Mucosa of rectum (tissue), 2 donors: Measurements from ENCODE around the gene RALGDS.
"Not testable (repeated sequence)": the region's sequence is repeated elsewhere in the genome, so short reads cannot be mapped to it uniquely, and the experiment has no call there.

Experiments used
- H3K27ac ChIP-seq, 2 donors: one replicate each; pipeline ENCODE4 v1.7.0; 2013; ENCODE audit warnings: inconsistent platforms in 2 of 2, low read depth in 2 of 2, low read length in 2 of 2
- H3K27me3 ChIP-seq, 2 donors: one replicate each; pipeline ENCODE4 v1.7.0; 2013; ENCODE audit warnings: low read length in 2 of 2; ENCODE audit not compliant: control insufficient read depth in 2 of 2, insufficient read depth in 2 of 2
- H3K36me3 ChIP-seq, 2 donors: one replicate each; pipeline ENCODE4 v1.7.0; 2013; ENCODE audit warnings: low read length in 2 of 2; ENCODE audit not compliant: control insufficient read depth in 2 of 2, insufficient read depth in 2 of 2
- H3K4me1 ChIP-seq, 2 donors: one replicate each; pipeline ENCODE4 v1.7.0; 2013; ENCODE audit warnings: low read length in 2 of 2, mild to moderate bottlenecking in 1 of 2; ENCODE audit not compliant: control insufficient read depth in 2 of 2, insufficient read depth in 2 of 2
- H3K4me3 ChIP-seq, 2 donors: one replicate each; pipeline ENCODE4 v1.7.0; 2013; ENCODE audit warnings: low read length in 2 of 2
- H3K9ac ChIP-seq, 2 donors: one replicate each; pipeline ENCODE4 v1.7.0; 2013; ENCODE audit warnings: low read length in 2 of 2, low read depth in 1 of 2, mild to moderate bottlenecking in 1 of 2
- H3K9me3 ChIP-seq, 2 donors: one replicate each; pipeline ENCODE4 v1.7.0; 2013; ENCODE audit warnings: low read length in 2 of 2; ENCODE audit not compliant: control insufficient read depth in 2 of 2
- donor health status: healthy.
- donor health status: Normal muscosa, but diverticular disease.

Gene RALGDS

GRCh38 chr9:133074111-133074651 lies 46.9 kb downstream of the RALGDS start:
- no peak overlapping the region for H3K27ac ChIP-seq
- H3K4me1 ChIP-seq: no peaks in the 10 kb centered on the region
- H3K4me3 ChIP-seq: no peak overlapping the region
- no peak overlapping the region for H3K9ac ChIP-seq
- no peaks in the 10 kb centered on the region for H3K36me3 ChIP-seq
- no peaks in the 10 kb centered on the region for H3K9me3 ChIP-seq
- H3K27me3 ChIP-seq: no peaks in the 10 kb centered on the region

GRCh38 chr9:133073086-133074014 lies 47.7 kb downstream of the RALGDS start:
- H3K4me1 ChIP-seq: no peaks in the 10 kb centered on the region
- no peak overlapping the region for H3K4me3 ChIP-seq
- no peaks in the 10 kb centered on the region for H3K36me3 ChIP-seq
- no peak overlapping the region for H3K27ac ChIP-seq
- no peaks in the 10 kb centered on the region for H3K27me3 ChIP-seq
- H3K9ac ChIP-seq: no peak overlapping the region
- H3K9me3 ChIP-seq: no peaks in the 10 kb centered on the region

- not testable (repeated sequence) for H3K4me3 ChIP-seq, H3K36me3 ChIP-seq, H3K4me1 ChIP-seq, H3K27me3 ChIP-seq, H3K27ac ChIP-seq, H3K9ac ChIP-seq, H3K9me3 ChIP-seq
Observed at GRCh38 chr9:133072210-133072609, 48.8 kb downstream of the RALGDS start.

GRCh38 chr9:133071484-133072150 lies 49.4 kb downstream of the RALGDS start:
- no peaks in the 10 kb centered on the region for H3K4me1 ChIP-seq
- H3K27me3 ChIP-seq: no peaks in the 10 kb centered on the region
- H3K9ac ChIP-seq: no peak overlapping the region
- H3K36me3 ChIP-seq: no peaks in the 10 kb centered on the region
- no peaks in the 10 kb centered on the region for H3K9me3 ChIP-seq
- no peak overlapping the region for H3K27ac ChIP-seq
- no peak overlapping the region for H3K4me3 ChIP-seq

GRCh38 chr9:133070985-133071384 lies 50.1 kb downstream of the RALGDS start:
- not testable (repeated sequence) for H3K36me3 ChIP-seq, H3K9ac ChIP-seq, H3K4me3 ChIP-seq, H3K27ac ChIP-seq, H3K4me1 ChIP-seq, H3K27me3 ChIP-seq, H3K9me3 ChIP-seq

GRCh38 chr9:133070500-133070961 lies 50.5 kb downstream of the RALGDS start:
- H3K9ac ChIP-seq, H3K9me3 ChIP-seq, H3K4me1 ChIP-seq, H3K36me3 ChIP-seq, H3K4me3 ChIP-seq, H3K27me3 ChIP-seq, H3K27ac ChIP-seq: not testable (repeated sequence)

GRCh38 chr9:133068431-133068830 lies 52.6 kb downstream of the RALGDS start:
- H3K27ac ChIP-seq, H3K9ac ChIP-seq, H3K27me3 ChIP-seq, H3K4me3 ChIP-seq, H3K9me3 ChIP-seq, H3K4me1 ChIP-seq, H3K36me3 ChIP-seq: not testable (repeated sequence)

GRCh38 chr9:133067813-133068212 lies 53.2 kb downstream of the RALGDS start:
- no peaks in the 10 kb centered on the region for H3K27me3 ChIP-seq
- no peaks in the 10 kb centered on the region for H3K4me1 ChIP-seq
- no peaks in the 10 kb centered on the region for H3K36me3 ChIP-seq
- no peak overlapping the region for H3K9ac ChIP-seq
- no peak overlapping the region for H3K4me3 ChIP-seq
- no peaks in the 10 kb centered on the region for H3K9me3 ChIP-seq
- H3K27ac ChIP-seq: no peak overlapping the region

GRCh38 chr9:133067006-133067405 lies 54.0 kb downstream of the RALGDS start:
- Histone ChIP-seq H3K27me3 (no peaks in the 10 kb centered on the region), H3K27ac (no peak overlapping the region), H3K4me3 (no peak overlapping the region), H3K9ac (no peak overlapping the region), H3K36me3 (no peaks in the 10 kb centered on the region), H3K4me1 (no peaks in the 10 kb centered on the region), H3K9me3 (no peaks in the 10 kb centered on the region)
